Right lobe of liver (tissue), 6 donors: ENCODE data around the gene SLC35F4. TPM values are rescaled to one million over a fixed set of nuclear protein-coding genes. Genes with fewer than 3 reads are reported as not detected.
A peak's percentile ranks its signal among the peaks of the same experiment; 100 is the strongest.

Experiments
- ATAC-seq, 4 donors: fragments of 200-7000 bp; cut with Tn5 transposase; one replicate each; pipeline ENCODE4 v1.9.1; 2020; ENCODE audit warnings: mild to moderate bottlenecking in 4 of 4, moderate library complexity in 4 of 4
- DNase-seq, 3 donors: peaks; one replicate each; pipeline ENCODE4 v3.0.0-alpha.2; 2020
- H3K27ac ChIP-seq, 3 donors: fragments of 200-600 bp; one replicate each; pipeline ENCODE4 v1.8.0; 2022
- H3K27me3 ChIP-seq, 2 donors: fragments of 200-600 bp; one replicate each; pipeline ENCODE4 v1.8.0; 2022
- H3K36me3 ChIP-seq, 4 donors: fragments of 200-600 bp; sonication (generic) in 1 of 4; one replicate each; pipeline versions ENCODE4 v1.5.1 to v1.8.0; 2017 to 2022; ENCODE audit warnings: control low read depth in 1 of 4
- H3K4me1 ChIP-seq, 4 donors: fragments of 200-600 bp; sonication (generic) in 1 of 4; one replicate each; pipeline versions ENCODE4 v1.5.1 to v1.8.0; 2017 to 2022; ENCODE audit warnings: control low read depth in 1 of 4
- H3K4me3 ChIP-seq, 3 donors: fragments of 200-600 bp; one replicate each; pipeline ENCODE4 v1.8.0; 2022
- H3K9me3 ChIP-seq, 4 donors: fragments of 200-600 bp; sonication (generic) in 1 of 4; one replicate each; pipeline versions ENCODE4 v1.5.1 to v1.8.0; 2017 to 2022; ENCODE audit warnings: control low read depth in 1 of 4
- CTCF ChIP-seq, 4 donors: fragments of 200-600 bp in 3 of 4; fragments of 450-650 bp in 1 of 4; IDR thresholded peaks; one replicate each; pipeline versions ENCODE4 v1.5.1 to v1.8.0; 2016 to 2022; ENCODE audit warnings: antibody characterized with exemption in 4 of 4, mild to moderate bottlenecking in 2 of 4
- POLR2A ChIP-seq: fragments of 450-650 bp; IDR thresholded peaks from one replicate; pipeline ENCODE4 v1.6.1; 2017; ENCODE audit warnings: antibody characterized with exemption, mild to moderate bottlenecking
- WGBS: methylation state at CpG from one replicate; pipeline ENCODE4 v1.1.6; 2018; ENCODE audit warnings: low coverage, low lambda C conversion rate; ENCODE audit not compliant: insufficient coverage; ENCODE audit errors: missing lambda C conversion rate; 5-methylcytosine and 5-hydroxymethylcytosine counted together
- intact Hi-C, 2 donors: fragments of 100-400 bp; cut with DNase I; formaldehyde crosslinking; loops; one replicate each; pipeline versions ENCODE4 v1.11.2 to v1.14.1; 2022
- long read RNA-seq: library from polyadenylated mRNA; unstranded; transcript quantifications from one replicate; pipeline ENCODE4 v2.0.0, GENCODE V29; 2019
- total RNA-seq, 6 experiments: library from RNA; depleted of rRNA in 2 of 6; stranded (reverse); fragments of >200 nt in 2 of 6; fragmentation: NEBNext Ultra II Directional in 3 of 6; extraction: Animal tissue kit (Norgen Biotek cat#: 25700) in 3 of 6; gene quantifications; one replicate each; pipeline versions ENCODE4 v1.1.0 to v1.2.4, GENCODE V29; 2016 to 2023
- donor health status: DM: no; HTN: yes; CAD: no.
- donor health status: DM: no; HTN: no; CAD: no.
- donor health status: DM: no; HTN: no; CAD: no.
- donor health status: DM: no; HTN: yes; CAD: no.
- donor health status: DM: no; HTN: yes; CAD: no.

The SLC35F4 gene
- not detected for total RNA-seq
- long read RNA-seq = 0 reads

DNA sequence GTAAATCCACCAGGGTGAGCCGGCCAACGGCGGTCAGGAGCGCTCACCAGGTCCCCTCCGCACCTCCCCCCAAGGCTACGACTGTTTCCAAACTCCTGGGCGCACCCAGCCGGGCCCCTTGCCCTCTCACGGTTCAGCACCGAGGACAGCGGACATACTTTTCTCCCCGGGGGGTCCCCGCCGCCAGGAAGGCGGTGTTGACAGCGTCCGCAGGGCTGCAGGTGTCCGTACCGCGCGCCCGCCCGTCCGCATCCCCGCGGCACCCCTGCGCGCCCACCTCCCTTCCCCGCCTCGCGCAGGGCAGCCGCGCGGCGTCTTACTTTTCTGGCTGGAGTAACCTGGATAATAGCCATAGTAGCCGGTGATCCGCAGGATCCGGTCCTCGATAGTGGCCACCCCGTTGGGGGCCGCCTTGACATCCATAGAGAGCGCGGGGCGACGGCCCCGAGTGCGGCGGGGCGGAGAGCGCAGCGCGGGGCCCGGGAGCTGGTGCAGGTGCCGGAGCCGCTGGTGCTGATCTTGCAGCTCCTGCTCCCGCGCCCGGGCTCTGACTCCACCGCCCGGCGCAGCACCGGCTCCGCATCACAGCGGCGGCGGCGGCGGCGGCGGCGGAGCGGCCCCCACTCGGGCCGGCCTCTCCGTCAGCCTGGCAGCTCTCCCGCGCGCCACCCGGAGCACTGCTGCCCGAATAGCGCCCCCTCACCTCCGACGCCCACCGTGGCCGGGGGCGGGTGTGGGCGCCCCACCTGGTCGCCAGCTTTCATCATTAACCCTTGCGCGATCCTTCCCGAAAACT is at the start of gene SLC35F4:
TSS of gene SLC35F4 (minus strand) at position 690 of the 796 bp plus-strand sequence.
- Histone ChIP-seq H3K9me3 (no peaks in the 10 kb centered on the region), H3K4me3 (no peak within 1 kb of the TSS), H3K36me3 (no peaks in the 10 kb centered on the region), H3K27me3 (peaks cover 0 to 3% of the 10 kb centered on the region in 2 donors), H3K27ac (no peak within 1 kb of the TSS), H3K4me1 (peaks cover 0 to 5% (median 0%) of the 10 kb centered on the region in 4 donors)
- TF ChIP-seq CTCF (IDR thresholded peaks at IDR 0.05) (no peak), POLR2A (no peak)
- WGBS = 7% methylated on average over 23 of the region's 91 CpGs
- ATAC-seq (peak in 1 of 4 donors; percentile 33), DNase-seq (peak in 1 of 3 donors; percentile 46)
- intact Hi-C loops = no loop called here

- Histone ChIP-seq H3K27me3 (no peaks in the 10 kb centered on the region), H3K4me3 (no peak overlapping the region), H3K27ac (no peak overlapping the region), H3K9me3 (no peaks in the 10 kb centered on the region), H3K4me1 (no peaks in the 10 kb centered on the region), H3K36me3 (no peaks in the 10 kb centered on the region)
- DNase-seq = no peak
- intact Hi-C loops = no loop called here
- TF ChIP-seq POLR2A = no peak
- no peak for TF ChIP-seq CTCF (IDR thresholded peaks at IDR 0.05)
- ATAC-seq = no peak
These were observed 43.7 kb upstream of the SLC35F4 start for GRCh38 chr14:57909626-57910025.

GRCh38 chr14:57903954-57904353 is 38.1 kb upstream of the SLC35F4 start:
- ATAC-seq = no peak
- WGBS = 6% methylated on average over 1 of the region's 1 CpG
- no peak for TF ChIP-seq CTCF (IDR thresholded peaks at IDR 0.05)
- TF ChIP-seq POLR2A = no peak

DNA sequence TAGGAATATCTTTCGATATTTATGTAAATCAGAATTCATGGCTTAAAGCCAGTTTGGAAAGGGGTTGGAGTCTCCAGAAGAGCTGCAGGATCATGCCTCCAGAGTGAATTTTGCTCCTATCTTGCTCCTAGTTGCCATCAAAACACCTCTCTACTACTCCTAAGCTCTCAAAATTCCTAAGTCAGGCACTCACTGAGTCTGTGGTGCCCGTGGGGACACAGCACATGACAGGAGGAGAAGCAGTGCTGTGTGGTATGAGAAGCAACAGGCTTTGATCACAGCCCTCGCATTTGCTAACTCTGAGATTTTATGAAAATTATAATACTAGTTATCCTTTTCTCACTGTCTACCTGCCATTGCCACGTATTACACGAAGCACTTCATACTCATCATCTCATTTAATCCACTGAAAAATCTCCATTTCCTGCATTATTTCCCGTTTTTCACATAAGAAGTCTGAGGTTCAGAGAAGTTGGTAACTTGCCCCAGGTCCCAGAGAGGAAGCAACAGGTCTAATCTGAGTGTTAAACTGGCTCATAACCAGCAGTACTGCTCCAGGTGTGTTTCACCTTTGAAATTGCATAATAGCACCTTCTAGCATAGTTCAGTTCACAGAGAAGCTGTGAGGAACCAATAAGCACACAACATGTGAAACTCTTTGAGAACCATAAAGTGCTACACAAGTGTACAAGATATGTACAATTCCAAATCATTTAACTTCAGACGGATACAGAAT is 33.1 kb upstream of the SLC35F4 start:
- 57% methylated on average over 7 of the region's 7 CpGs for WGBS
- DNase-seq (no peak), ATAC-seq (no peak)
- H3K27ac ChIP-seq = no peak overlapping the region
- no peaks in the 10 kb centered on the region for H3K27me3 ChIP-seq
- H3K4me1 ChIP-seq = no peaks in the 10 kb centered on the region
- intact Hi-C loops = no loop called here
- H3K36me3 ChIP-seq = no peaks in the 10 kb centered on the region
- H3K4me3 ChIP-seq = no peak overlapping the region
- TF ChIP-seq CTCF (IDR thresholded peaks at IDR 0.05) = no peak
- TF ChIP-seq POLR2A = no peak
- no peaks in the 10 kb centered on the region for H3K9me3 ChIP-seq

More at GRCh38 chr14:57903954-57904353, 38.1 kb upstream of the SLC35F4 start:
- no peaks in the 10 kb centered on the region for H3K4me1 ChIP-seq
- no peak overlapping the region for H3K27ac ChIP-seq
- no peaks in the 10 kb centered on the region for H3K27me3 ChIP-seq
- no peak for DNase-seq
- H3K4me3 ChIP-seq = no peak overlapping the region
- no peaks in the 10 kb centered on the region for H3K36me3 ChIP-seq
- no peaks in the 10 kb centered on the region for H3K9me3 ChIP-seq
- intact Hi-C loops = no loop called here
